Measurements from ENCODE around the gene GASK1A.

- TF ChIP-seq BHLHE40 (IDR thresholded peaks at IDR 0.05; ENCODE audit: borderline replicate concordance) (no peak), FOXA1 (IDR thresholded peaks at IDR 0.05) (no peak), TARDBP (IDR thresholded peaks at IDR 0.05) (no peak), ELF4 (IDR thresholded peaks at IDR 0.05) (no peak), FOXM1 (IDR thresholded peaks at IDR 0.05; ENCODE audit: borderline replicate concordance) (no peak), FOXK2 (IDR thresholded peaks at IDR 0.05) (no peak), SP1 (IDR thresholded peaks at IDR 0.05) (no peak)
- TF ChIP-seq, protein P1, sequence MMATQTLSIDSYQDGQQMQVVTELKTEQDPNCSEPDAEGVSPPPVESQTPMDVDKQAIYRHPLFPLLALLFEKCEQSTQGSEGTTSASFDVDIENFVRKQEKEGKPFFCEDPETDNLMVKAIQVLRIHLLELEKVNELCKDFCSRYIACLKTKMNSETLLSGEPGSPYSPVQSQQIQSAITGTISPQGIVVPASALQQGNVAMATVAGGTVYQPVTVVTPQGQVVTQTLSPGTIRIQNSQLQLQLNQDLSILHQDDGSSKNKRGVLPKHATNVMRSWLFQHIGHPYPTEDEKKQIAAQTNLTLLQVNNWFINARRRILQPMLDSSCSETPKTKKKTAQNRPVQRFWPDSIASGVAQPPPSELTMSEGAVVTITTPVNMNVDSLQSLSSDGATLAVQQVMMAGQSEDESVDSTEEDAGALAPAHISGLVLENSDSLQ (IDR thresholded peaks at IDR 0.05): no peak
Observed at GRCh38 chr3:43001556-43002121, 22.5 kb downstream of the GASK1A start.

All from HEK293T (cell line).